Adrenal gland (tissue), 5 donors: ENCODE data around the gene NDST1.

Experiments
- POLR2A ChIP-seq, 2 donors: fragments of 450-650 bp; IDR thresholded peaks; one replicate each; pipeline ENCODE4 v1.6.1; 2017; ENCODE audit warnings: antibody characterized with exemption in 2 of 2, mild to moderate bottlenecking in 2 of 2, moderate library complexity in 1 of 2
- TF ChIP-seq, protein P1 (sequence below), 6 experiments: fragments of 450-650 bp in 4 of 6; fragments of 200-600 bp in 2 of 6; sonication (generic) in 1 of 6; IDR thresholded peaks; 1 replicate in 5 of 6; 2 replicates in 1 of 6; pipeline versions ENCODE4 v1.5.1 to v1.8.0; 2016 to 2021; ENCODE audit warnings: antibody characterized with exemption in 6 of 6, mild to moderate bottlenecking in 2 of 6, moderate library complexity in 1 of 6
- donor health status: DM: no; HTN: no; CAD: no.

DNA sequence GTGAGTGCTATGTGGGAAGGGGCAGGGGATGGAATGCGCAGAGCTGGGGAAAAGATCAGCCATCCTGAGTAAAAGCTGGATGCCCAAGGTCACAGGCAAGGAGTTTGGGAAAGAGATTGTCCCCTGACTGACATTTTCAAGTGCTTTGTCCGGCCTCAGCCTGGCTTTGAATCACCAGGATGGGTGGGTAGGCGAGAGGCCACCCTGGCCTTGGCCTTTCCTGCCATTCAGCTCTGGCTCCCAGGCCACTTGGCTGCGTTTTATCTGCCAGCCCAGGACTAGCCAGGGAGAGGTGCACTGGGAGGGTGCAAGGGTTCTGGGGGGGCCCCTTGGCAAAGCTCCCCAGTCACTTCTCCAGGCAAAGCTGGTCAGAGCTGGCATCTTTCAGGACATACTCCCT lies 95.1 kb downstream of the NDST1 start:
- no peak for TF ChIP-seq POLR2A (IDR thresholded peaks at IDR 0.05)
- TF ChIP-seq, protein P1, sequence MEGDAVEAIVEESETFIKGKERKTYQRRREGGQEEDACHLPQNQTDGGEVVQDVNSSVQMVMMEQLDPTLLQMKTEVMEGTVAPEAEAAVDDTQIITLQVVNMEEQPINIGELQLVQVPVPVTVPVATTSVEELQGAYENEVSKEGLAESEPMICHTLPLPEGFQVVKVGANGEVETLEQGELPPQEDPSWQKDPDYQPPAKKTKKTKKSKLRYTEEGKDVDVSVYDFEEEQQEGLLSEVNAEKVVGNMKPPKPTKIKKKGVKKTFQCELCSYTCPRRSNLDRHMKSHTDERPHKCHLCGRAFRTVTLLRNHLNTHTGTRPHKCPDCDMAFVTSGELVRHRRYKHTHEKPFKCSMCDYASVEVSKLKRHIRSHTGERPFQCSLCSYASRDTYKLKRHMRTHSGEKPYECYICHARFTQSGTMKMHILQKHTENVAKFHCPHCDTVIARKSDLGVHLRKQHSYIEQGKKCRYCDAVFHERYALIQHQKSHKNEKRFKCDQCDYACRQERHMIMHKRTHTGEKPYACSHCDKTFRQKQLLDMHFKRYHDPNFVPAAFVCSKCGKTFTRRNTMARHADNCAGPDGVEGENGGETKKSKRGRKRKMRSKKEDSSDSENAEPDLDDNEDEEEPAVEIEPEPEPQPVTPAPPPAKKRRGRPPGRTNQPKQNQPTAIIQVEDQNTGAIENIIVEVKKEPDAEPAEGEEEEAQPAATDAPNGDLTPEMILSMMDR (IDR thresholded peaks at IDR 0.05): no peak
